Fibroblast of lung (primary cell): ENCODE data around the gene HSPA12B. TPM values are rescaled to one million over a fixed set of nuclear protein-coding genes. Genes with fewer than 3 reads are reported as not detected.

Source experiments
- DNase-seq, 2 donors: peaks; one replicate each; pipeline versions ENCODE4 v3.0.0 to v3.0.0-alpha.2; 2010; ENCODE audit warnings: low read depth in 2 of 2
- H2AFZ ChIP-seq: 2 replicates; pipeline ENCODE4 v1.5.1; 2012; ENCODE audit warnings: low read length, control low read depth, inconsistent platforms
- H3K27ac ChIP-seq: 2 replicates; pipeline ENCODE4 v1.5.1; 2011; ENCODE audit warnings: low read length, control low read depth; ENCODE audit not compliant: insufficient read depth
- H3K27me3 ChIP-seq: 2 replicates; pipeline ENCODE4 v1.5.1; 2011; ENCODE audit warnings: mild to moderate bottlenecking, low read length; ENCODE audit not compliant: control insufficient read depth, insufficient read depth
- H3K36me3 ChIP-seq: 2 replicates; pipeline ENCODE4 v1.5.1; 2011; ENCODE audit warnings: low read length; ENCODE audit not compliant: control insufficient read depth, insufficient read depth
- H3K4me1 ChIP-seq: 2 replicates; pipeline ENCODE4 v1.5.1; 2011; ENCODE audit warnings: low read length; ENCODE audit not compliant: control insufficient read depth, insufficient read depth; ENCODE audit errors: extremely low read depth
- H3K4me2 ChIP-seq: 2 replicates; pipeline ENCODE4 v1.5.1; 2011; ENCODE audit warnings: low read length, control low read depth; ENCODE audit not compliant: insufficient read depth; ENCODE audit errors: extremely low read depth
- H3K4me3 ChIP-seq, 4 experiments: fragments of 200-600 bp in 1 of 4; sonication (generic) in 1 of 4; replicated peaks in 1 of 4; 2 replicates each; pipeline ENCODE4 v1.5.1; 2011 to 2016; ENCODE audit warnings: low read length in 4 of 4, low read depth in 3 of 4, mild to moderate bottlenecking in 3 of 4, control low read depth in 2 of 4, inconsistent platforms in 1 of 4, mixed read lengths in 1 of 4; ENCODE audit not compliant: insufficient read depth in 1 of 4; ENCODE audit errors: control extremely low read depth in 1 of 4
- H3K79me2 ChIP-seq: 2 replicates; pipeline ENCODE4 v1.5.1; 2012; ENCODE audit warnings: mild to moderate bottlenecking, low read length, inconsistent platforms; ENCODE audit not compliant: control insufficient read depth, insufficient read depth
- H3K9ac ChIP-seq: 2 replicates; pipeline ENCODE4 v1.5.1; 2011; ENCODE audit warnings: mild to moderate bottlenecking, low read length, control low read depth; ENCODE audit not compliant: insufficient read depth
- H3K9me3 ChIP-seq: 2 replicates; pipeline ENCODE4 v1.5.1; 2012; ENCODE audit warnings: low read depth, low read length; ENCODE audit not compliant: control insufficient read depth, insufficient read depth
- H4K20me1 ChIP-seq: 2 replicates; pipeline ENCODE4 v1.5.1; 2011; ENCODE audit warnings: low read length; ENCODE audit not compliant: control insufficient read depth, insufficient read depth; ENCODE audit errors: extremely low read depth
- CTCF ChIP-seq, 2 donors: IDR thresholded peaks in 1 of 2; conservative IDR thresholded peaks in 1 of 2; 1 replicate in 1 of 2; 2 replicates in 1 of 2; pipeline ENCODE4 v1.5.1; 2011 to 2012; ENCODE audit warnings: low read length in 2 of 2, control low read depth in 1 of 2, inconsistent platforms in 1 of 2, low read depth in 1 of 2, mild to moderate bottlenecking in 1 of 2
- EZH2 ChIP-seq: IDR thresholded peaks from 2 replicates; pipeline ENCODE4 v1.5.1; 2012; ENCODE audit warnings: low read length, control low read depth, mild to moderate bottlenecking; ENCODE audit errors: missing control alignments
- polyA plus RNA-seq, 2 donors: library from polyadenylated mRNA; depleted of rRNA in 1 of 2; stranded (reverse) in 1 of 2; unstranded in 1 of 2; fragments of >200 nt; gene quantifications; 2 replicates each; pipeline ENCODE4 v1.2.1, GENCODE V29; 2011 to 2012; ENCODE audit warnings: missing spikeins in 1 of 2
- total RNA-seq: library from RNA; depleted of rRNA; stranded (reverse); fragments of >200 nt; gene quantifications from 2 replicates; pipeline ENCODE4 v1.2.1, GENCODE V29; 2014

HSPA12B gene
- total and polyA plus RNA-seq, 2 donors (not counting 1 experiment from before 2014, with no cell fraction given) = 0.02 to 0.17 TPM

DNA sequence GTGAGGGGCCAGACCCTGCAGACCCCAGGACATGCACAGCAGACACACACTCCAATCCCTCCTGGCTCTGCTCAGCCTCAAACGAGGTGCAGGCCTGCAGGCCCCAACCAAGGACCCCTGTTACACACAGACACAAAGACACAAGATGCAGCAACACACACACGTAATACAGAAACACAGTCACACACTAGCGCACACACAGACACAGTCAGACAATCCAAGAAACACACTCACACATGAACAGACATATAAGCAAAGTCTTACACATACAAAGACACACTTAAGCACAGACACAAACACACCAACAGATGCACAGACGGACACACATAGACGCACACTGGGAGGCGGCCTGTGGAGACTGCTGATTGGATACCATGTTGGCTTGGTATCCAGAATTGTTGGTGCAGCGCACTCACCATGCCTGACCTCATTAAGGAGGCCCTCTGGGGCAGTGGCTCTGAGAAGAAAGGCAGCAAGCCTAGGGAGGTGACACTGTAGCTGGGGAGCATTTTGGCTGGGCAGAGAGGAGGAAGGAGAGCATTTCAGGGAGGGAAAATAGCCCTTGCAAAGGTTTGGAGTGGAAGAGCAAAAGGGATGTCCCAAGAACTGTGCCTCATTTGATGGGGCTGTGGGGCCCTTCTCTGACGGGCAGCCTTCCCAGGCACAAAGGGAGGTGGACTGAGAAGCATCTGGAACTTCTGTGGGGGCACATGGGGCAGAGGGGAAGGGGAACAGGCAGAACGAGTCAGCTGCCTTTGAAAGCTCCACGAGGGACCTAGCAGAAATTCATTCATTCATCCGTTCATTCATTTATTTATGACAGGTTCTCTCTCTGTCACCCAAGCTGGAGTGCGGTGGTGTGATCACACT, 1.4 kb upstream of the HSPA12B start:
- Histone ChIP-seq H3K27me3 (peaks cover 24% of the 10 kb centered on the region), H3K4me1 (peaks cover 4% of the 10 kb centered on the region), H3K9ac (no peak overlapping the region), H3K4me3 (no peak overlapping the region), H3K4me2 (no peak overlapping the region), H3K27ac (no peak overlapping the region), H2AFZ (no peak overlapping the region), H3K9me3 (no peaks in the 10 kb centered on the region), H3K79me2 (no peaks in the 10 kb centered on the region), H4K20me1 (no peaks in the 10 kb centered on the region), H3K36me3 (no peaks in the 10 kb centered on the region)
- DNase-seq = no peak
- TF ChIP-seq CTCF (conservative IDR thresholded peaks at IDR 0.05 in 1 of 2, IDR thresholded peaks at IDR 0.05 in 1 of 2; ENCODE audit: low read depth in 1 of 2, low read length in 2 of 2) (no peak), EZH2 (no peak)

DNA sequence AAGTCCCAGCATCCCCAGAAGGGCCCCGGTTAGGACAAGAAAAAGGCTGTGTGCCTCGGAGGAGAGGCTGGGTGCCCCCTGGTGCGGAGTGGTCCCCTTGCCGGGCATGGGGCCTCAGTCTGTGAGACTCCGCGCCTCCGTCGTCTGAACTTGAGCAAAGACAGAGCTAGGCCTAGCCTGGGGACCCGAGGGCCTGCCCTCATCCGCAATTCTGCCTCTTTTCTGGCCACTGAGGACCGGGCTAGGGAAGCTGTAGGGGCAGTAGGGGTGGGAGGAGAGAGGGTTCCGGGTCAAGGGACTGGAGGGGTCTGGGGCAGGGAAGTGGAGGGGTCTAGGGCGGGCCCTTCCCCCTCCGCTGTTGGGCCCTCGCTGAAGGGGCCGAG, 550 bp upstream of the HSPA12B start:
- no peaks in the 10 kb centered on the region for H3K9me3 ChIP-seq
- H3K36me3 ChIP-seq = no peaks in the 10 kb centered on the region
- no peak overlapping the region for H3K4me2 ChIP-seq
- no peaks in the 10 kb centered on the region for H4K20me1 ChIP-seq
- no peak overlapping the region for H3K27ac ChIP-seq
- H3K4me1 ChIP-seq = peaks cover 4% of the 10 kb centered on the region
- no peak for DNase-seq
- H3K9ac ChIP-seq = peak overlapping the region; percentile 23
- TF ChIP-seq CTCF (conservative IDR thresholded peaks at IDR 0.05 in 1 of 2, IDR thresholded peaks at IDR 0.05 in 1 of 2; ENCODE audit: low read depth in 1 of 2, low read length in 2 of 2) (no peak), EZH2 (peak; percentile 54)
- H3K4me3 ChIP-seq = no peak overlapping the region
- H2AFZ ChIP-seq = no peak overlapping the region
- no peaks in the 10 kb centered on the region for H3K79me2 ChIP-seq
- peaks cover 24% of the 10 kb centered on the region for H3K27me3 ChIP-seq

DNA sequence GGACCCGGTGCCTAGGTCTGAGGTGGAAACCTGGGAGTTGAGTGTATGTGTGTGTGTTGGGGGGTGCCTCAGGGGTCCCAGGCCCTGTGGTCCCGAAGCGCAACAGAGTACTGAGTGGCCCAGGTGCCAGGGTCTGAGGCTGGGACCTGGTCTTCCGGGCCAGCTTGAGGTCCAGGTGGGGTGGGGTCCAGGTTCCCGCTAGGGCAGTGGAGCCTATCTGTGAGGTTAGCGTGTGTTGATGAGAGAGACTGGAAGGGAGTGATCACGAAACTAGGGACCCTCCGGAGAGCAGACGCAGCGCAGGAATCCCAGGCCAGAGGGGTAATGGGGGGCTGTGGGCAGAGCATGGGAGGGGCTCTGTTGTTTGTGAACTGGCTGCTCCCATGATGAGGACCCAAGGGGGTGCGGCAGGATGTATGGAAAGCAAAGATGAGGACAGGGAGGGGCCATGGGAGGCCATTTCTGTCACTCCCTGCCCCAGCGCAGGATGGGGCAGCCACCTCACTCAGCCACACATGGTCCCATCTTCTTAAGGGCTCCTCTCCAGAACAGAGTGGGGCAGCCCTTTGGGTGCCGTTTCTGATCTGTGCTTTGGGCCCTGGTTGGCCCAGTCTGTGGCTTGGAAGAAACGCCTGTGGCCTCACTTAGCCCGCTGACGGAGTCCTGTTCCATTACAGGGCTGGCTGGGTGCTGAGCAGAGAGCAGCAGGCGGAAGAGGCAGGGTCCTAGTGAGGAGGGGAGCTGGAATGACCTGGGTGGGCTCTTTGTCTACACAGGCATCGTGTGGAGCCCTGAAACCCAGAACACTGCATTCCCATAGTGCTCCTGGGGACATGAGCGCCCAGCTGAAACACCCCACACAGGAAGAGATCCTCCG, 872 bp downstream of the HSPA12B start:
- no peak for DNase-seq
- no peak overlapping the region for H3K27ac ChIP-seq
- H3K27me3 ChIP-seq = peaks cover 18% of the 10 kb centered on the region
- no peaks in the 10 kb centered on the region for H3K4me1 ChIP-seq
- H3K9ac ChIP-seq = no peak overlapping the region
- TF ChIP-seq CTCF (conservative IDR thresholded peaks at IDR 0.05 in 1 of 2, IDR thresholded peaks at IDR 0.05 in 1 of 2; ENCODE audit: low read depth in 1 of 2, low read length in 2 of 2) (no peak), EZH2 (no peak)
- no peaks in the 10 kb centered on the region for H3K9me3 ChIP-seq
- H3K4me3 ChIP-seq = no peak overlapping the region
- H3K36me3 ChIP-seq = no peaks in the 10 kb centered on the region
- no peak overlapping the region for H2AFZ ChIP-seq
- no peaks in the 10 kb centered on the region for H4K20me1 ChIP-seq
- H3K4me2 ChIP-seq = no peak overlapping the region
- no peaks in the 10 kb centered on the region for H3K79me2 ChIP-seq
